PC-9 (cell line): ENCODE measurements around the gene GDPD3. TPM values are rescaled to one million over a fixed set of nuclear protein-coding genes. Genes with fewer than 3 reads are reported as not detected.

Experiments used
- BruUV-seq: library from RNA; stranded (reverse); fragments of 400-500 nt; replicated peaks from 2 replicates; lab custom pipeline; 2021; lab: Mats Ljungman, UMichigan
- CTCF ChIA-PET: fragments of 300-600 bp; sonication (Branson Sonifier 250); formaldehyde crosslinking; loops from one replicate; lab custom pipeline; 2022; ENCODE audit warnings: antibody characterized with exemption; lab: Charles Lee
- POLR2A ChIA-PET: fragments of 300-600 bp; sonication (Branson Sonifier 250); formaldehyde crosslinking; loops from one replicate; lab custom pipeline; 2022; ENCODE audit warnings: antibody characterized with exemption; ENCODE audit not compliant: unreplicated experiment; lab: Charles Lee
- DNase-seq, 2 experiments: peaks; one replicate each; pipeline versions ENCODE4 v3.0.0 to v3.0.0-alpha.2; 2015 to 2022; ENCODE audit warnings: mixed read lengths in 1 of 2
- H2AFZ ChIP-seq: fragments of 200-600 bp; sonication (generic); 2 replicates; pipeline ENCODE4 v1.8.1; 2017; ENCODE audit warnings: antibody characterized with exemption
- H3F3A ChIP-seq: fragments of 200-600 bp; sonication (generic); 2 replicates; pipeline ENCODE4 v1.8.1; 2017; ENCODE audit warnings: antibody characterized with exemption, mild to moderate bottlenecking, low read depth; ENCODE audit not compliant: insufficient read depth
- H3K27ac ChIP-seq: fragments of 200-600 bp; sonication (generic); 2 replicates; pipeline ENCODE4 v1.6.1; 2016; ENCODE audit warnings: mixed run types
- H3K27me3 ChIP-seq: fragments of 200-600 bp; sonication (generic); 2 replicates; pipeline ENCODE4 v1.6.1; 2016; ENCODE audit warnings: low read depth, mixed run types; ENCODE audit not compliant: insufficient read depth
- H3K36me3 ChIP-seq: fragments of 200-600 bp; sonication (generic); 2 replicates; pipeline ENCODE4 v1.6.1; 2016; ENCODE audit warnings: low read depth, mixed run types
- H3K4me1 ChIP-seq: fragments of 200-600 bp; sonication (generic); replicated peaks from 2 replicates; pipeline ENCODE4 v1.6.1; 2016; ENCODE audit warnings: mixed run types; ENCODE audit not compliant: insufficient read depth
- H3K4me2 ChIP-seq: fragments of 200-600 bp; sonication (generic); 2 replicates; pipeline ENCODE4 v1.6.1; 2017; ENCODE audit warnings: mixed run types
- H3K4me3 ChIP-seq: fragments of 200-600 bp; sonication (generic); 2 replicates; pipeline ENCODE4 v1.6.1; 2016; ENCODE audit warnings: mixed run types
- H3K79me2 ChIP-seq: fragments of 200-600 bp; sonication (generic); 2 replicates; pipeline ENCODE4 v1.6.1; 2017; ENCODE audit warnings: low read depth, mixed run types
- H3K9me2 ChIP-seq: fragments of 200-600 bp; sonication (generic); 2 replicates; pipeline ENCODE4 v1.8.1; 2017; ENCODE audit warnings: mild to moderate bottlenecking; ENCODE audit not compliant: insufficient read depth
- H3K9me3 ChIP-seq: fragments of 200-600 bp; sonication (generic); 2 replicates; pipeline ENCODE4 v1.8.1; 2016; ENCODE audit warnings: low read depth; ENCODE audit not compliant: insufficient read depth
- H4K20me1 ChIP-seq: fragments of 200-600 bp; sonication (generic); 2 replicates; pipeline ENCODE4 v1.8.1; 2017; ENCODE audit not compliant: insufficient read depth
- CTCF ChIP-seq: fragments of 200-600 bp; sonication (generic); conservative IDR thresholded peaks from 2 replicates; pipeline ENCODE4 v1.6.1; 2017; ENCODE audit warnings: mixed run types, antibody characterized with exemption, mild to moderate bottlenecking, moderate library complexity
- EZH2 ChIP-seq: fragments of 200-600 bp; sonication (generic); IDR thresholded peaks from 2 replicates; pipeline ENCODE4 v1.8.0; 2017; ENCODE audit warnings: antibody characterized with exemption, low read depth
- intact Hi-C: fragments of 100-400 bp; cut with micrococcal nuclease; formaldehyde crosslinking; loops from one replicate; pipeline ENCODE4 v1.10.0; 2022; ENCODE audit not compliant: unreplicated experiment
- total RNA-seq: library from RNA; stranded (reverse); gene quantifications from 2 replicates; pipeline ENCODE4 v1.2.3, GENCODE V29; 2021

GDPD3 gene
- total RNA-seq, 1 experiment from 2014 or later, result 27.5 TPM

GRCh38 chr16:30096862-30097563 is 16.3 kb downstream of the GDPD3 start:
- Histone ChIP-seq H3K4me1 (peaks cover 23% of the 10 kb centered on the region), H3K27ac (peak overlapping the region; percentile 39; the same call in 1 of the 2 replicates), H3K4me3 (peak overlapping the region; percentile 42; the same call in 1 of the 2 replicates), H3K36me3 (no peaks in the 10 kb centered on the region; the same call in 1 of the 2 replicates), H3K79me2 (0 out of 2 replicates have a peak, but pooled peaks cover 7% of the 10 kb centered on the region), H3K27me3 (no peaks in the 10 kb centered on the region), H3F3A (peaks cover 39% of the 10 kb centered on the region; the same call in 1 of the 2 replicates), H3K9me3 (peaks cover 17% of the 10 kb centered on the region), H4K20me1 (no peaks in the 10 kb centered on the region), H3K9me2 (no peaks in the 10 kb centered on the region), H2AFZ (peak overlapping the region; percentile 77; the same call in 1 of the 2 replicates), H3K4me2 (no peak overlapping the region; the same call in 1 of the 2 replicates)
- ChIA-PET CTCF (no interaction called here), POLR2A (no interaction called here)
- no TSS peak for BruUV-seq
- no peak for TF ChIP-seq EZH2
- no peak for TF ChIP-seq CTCF
- intact Hi-C loops, result loop anchor here (1.0 to 10.0 kb wide), 2 partner anchors 18 to 558 kb away; partner anchors contain the start of genes FBRS and PRR14
- DNase-seq, result no peak

GRCh38 chr16:30096105-30096861 is 17.1 kb downstream of the GDPD3 start, which contains the start of gene YPEL3:
Gene YPEL3 (minus strand): TSS chr16:30096213. CDS start chr16:30095482, 731 bp downstream.
- peak within 1 kb of the TSS; percentile 39 for H3K27ac ChIP-seq
- TSS peak; percentile 77 for BruUV-seq
- CTCF ChIA-PET, result no interaction called here
- intact Hi-C loops, result loop anchor here (1.0 to 10.0 kb wide), 2 partner anchors 19 to 559 kb away; partner anchors contain the start of genes FBRS and PRR14
- peak within 1 kb of the TSS; percentile 77; the same call in 1 of the 2 replicates for H2AFZ ChIP-seq
- no peaks in the 10 kb centered on the region for H3K27me3 ChIP-seq
- H3K9me3 ChIP-seq, result peaks cover 17% of the 10 kb centered on the region
- TF ChIP-seq EZH2, result no peak
- no peak for TF ChIP-seq CTCF
- peaks cover 27% of the 10 kb centered on the region for H3K4me1 ChIP-seq
- no peaks in the 10 kb centered on the region for H3K9me2 ChIP-seq
- peak; percentile 69 to 96 for DNase-seq
- no peaks in the 10 kb centered on the region; the same call in 1 of the 2 replicates for H3K36me3 ChIP-seq
- H3F3A ChIP-seq, result peaks cover 36% of the 10 kb centered on the region; the same call in 1 of the 2 replicates
- peak within 1 kb of the TSS; percentile 99 for H3K4me2 ChIP-seq
- H3K4me3 ChIP-seq, result peak within 1 kb of the TSS; percentile 72
- POLR2A ChIA-PET, result no interaction called here
- 0 out of 2 replicates have a peak, but pooled peaks cover 7% of the 10 kb centered on the region for H3K79me2 ChIP-seq
- no peaks in the 10 kb centered on the region for H4K20me1 ChIP-seq
